Sigmoid colon (tissue), 4 donors: ENCODE results near the gene KCNJ6.

ENCODE experiments used
- CTCF ChIP-seq, 4 experiments: fragments of 450-650 bp in 3 of 4; fragments of 200-600 bp in 1 of 4; IDR thresholded peaks; one replicate each; pipeline ENCODE4 v1.5.1; 2016 to 2019; ENCODE audit warnings: antibody characterized with exemption in 4 of 4, mild to moderate bottlenecking in 3 of 4, moderate library complexity in 2 of 4
- EP300 ChIP-seq, 4 donors: sonication (generic); formaldehyde crosslinking; IDR thresholded peaks; one replicate each; pipeline ENCODE4 v1.6.1; 2017; ENCODE audit warnings: antibody characterized with exemption in 4 of 4
- POLR2A ChIP-seq, 2 donors: fragments of 450-650 bp; IDR thresholded peaks; one replicate each; pipeline ENCODE4 v1.6.1; 2016; ENCODE audit warnings: antibody characterized with exemption in 2 of 2, mild to moderate bottlenecking in 2 of 2, moderate library complexity in 2 of 2
- POLR2AphosphoS5 ChIP-seq, 4 donors: sonication (generic); formaldehyde crosslinking; IDR thresholded peaks; one replicate each; pipeline ENCODE4 v1.6.1; 2017; ENCODE audit warnings: antibody characterized with exemption in 4 of 4

DNA sequence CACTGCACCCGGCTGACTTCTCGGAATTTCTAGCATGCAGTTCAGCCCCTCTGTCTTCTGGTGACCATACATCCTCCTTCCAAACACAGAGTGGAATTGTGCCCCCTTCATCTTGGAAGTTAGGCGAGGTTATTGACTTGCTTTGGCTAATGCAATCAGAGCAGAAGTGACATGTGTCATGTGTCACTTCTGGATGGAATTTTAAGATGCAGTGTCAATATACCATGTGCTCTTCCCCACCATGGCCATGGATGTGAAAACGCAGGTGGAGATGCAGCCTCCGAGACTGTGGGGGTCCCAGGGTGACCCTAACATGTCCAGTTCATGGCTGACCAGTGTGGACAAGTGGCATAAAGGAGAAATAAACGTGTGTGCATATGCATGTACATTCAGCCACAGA lies 83.0 kb downstream of the KCNJ6 start:
- TF ChIP-seq CTCF (IDR thresholded peaks at IDR 0.05), result no peak
- TF ChIP-seq POLR2A (IDR thresholded peaks at IDR 0.05), result no peak
- TF ChIP-seq POLR2AphosphoS5 (IDR thresholded peaks at IDR 0.05), result no peak
- TF ChIP-seq EP300 (IDR thresholded peaks at IDR 0.05), result no peak
